HG02798 (cell line): ENCODE data around the gene CCNY.

Source experiments
- ATAC-seq: cut with Tn5 transposase; IDR thresholded peaks from one replicate; pipeline ENCODE4 v1.9.1; 2021; ENCODE audit warnings: mild to moderate bottlenecking; ENCODE audit not compliant: unreplicated experiment, poor library complexity

The CCNY gene

DNA sequence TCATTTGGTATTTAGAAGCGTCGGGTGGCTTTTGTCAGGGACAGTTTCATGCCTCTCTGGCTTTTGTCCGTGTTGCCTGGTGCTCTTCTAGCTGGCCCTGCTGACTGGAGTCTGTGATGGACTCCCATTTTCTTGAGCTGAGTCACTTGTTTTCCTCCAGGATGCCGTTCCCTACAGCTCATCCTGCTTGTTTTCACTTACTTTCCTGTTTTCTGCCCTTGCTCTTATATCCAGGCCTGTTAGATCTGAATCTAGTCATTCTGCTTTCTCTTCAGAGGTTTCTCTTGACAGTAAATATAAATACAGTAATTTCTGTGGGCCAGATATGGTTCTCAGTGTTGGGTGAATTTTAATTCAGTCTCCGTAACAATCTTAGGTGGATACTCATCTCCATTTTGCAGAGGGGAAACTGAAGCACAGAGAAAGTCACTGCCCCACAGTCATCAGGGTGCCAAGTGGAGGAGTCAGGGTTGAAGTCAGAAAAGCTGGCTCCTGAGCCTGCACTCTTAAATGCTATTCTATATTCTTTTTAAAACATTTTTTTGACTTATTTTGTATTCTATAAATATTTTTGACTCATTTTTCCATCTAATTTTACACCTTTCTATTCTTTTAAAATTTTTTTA, 85.4 kb downstream of the CCNY start:
- ATAC-seq: no peak

DNA sequence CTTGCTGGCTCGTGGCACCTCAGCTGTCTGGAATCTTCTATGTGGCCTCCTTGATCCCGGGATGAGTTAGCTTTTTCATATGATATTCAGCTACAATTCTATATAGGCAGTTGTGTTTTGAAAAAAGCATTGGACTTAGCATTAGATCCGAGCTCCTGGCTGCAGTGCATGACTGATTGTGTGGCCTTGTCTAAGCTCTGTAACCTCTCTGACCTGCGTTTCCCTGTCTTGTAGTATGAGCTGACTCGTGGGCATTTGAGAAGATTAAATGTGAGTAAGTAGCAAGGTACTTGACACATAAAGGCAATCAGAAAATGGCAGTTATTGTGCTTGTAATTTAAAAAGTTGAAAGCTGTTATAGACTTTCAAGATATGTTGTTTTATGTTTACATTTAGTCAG, 85.9 kb downstream of the CCNY start:
- no peak for ATAC-seq

DNA sequence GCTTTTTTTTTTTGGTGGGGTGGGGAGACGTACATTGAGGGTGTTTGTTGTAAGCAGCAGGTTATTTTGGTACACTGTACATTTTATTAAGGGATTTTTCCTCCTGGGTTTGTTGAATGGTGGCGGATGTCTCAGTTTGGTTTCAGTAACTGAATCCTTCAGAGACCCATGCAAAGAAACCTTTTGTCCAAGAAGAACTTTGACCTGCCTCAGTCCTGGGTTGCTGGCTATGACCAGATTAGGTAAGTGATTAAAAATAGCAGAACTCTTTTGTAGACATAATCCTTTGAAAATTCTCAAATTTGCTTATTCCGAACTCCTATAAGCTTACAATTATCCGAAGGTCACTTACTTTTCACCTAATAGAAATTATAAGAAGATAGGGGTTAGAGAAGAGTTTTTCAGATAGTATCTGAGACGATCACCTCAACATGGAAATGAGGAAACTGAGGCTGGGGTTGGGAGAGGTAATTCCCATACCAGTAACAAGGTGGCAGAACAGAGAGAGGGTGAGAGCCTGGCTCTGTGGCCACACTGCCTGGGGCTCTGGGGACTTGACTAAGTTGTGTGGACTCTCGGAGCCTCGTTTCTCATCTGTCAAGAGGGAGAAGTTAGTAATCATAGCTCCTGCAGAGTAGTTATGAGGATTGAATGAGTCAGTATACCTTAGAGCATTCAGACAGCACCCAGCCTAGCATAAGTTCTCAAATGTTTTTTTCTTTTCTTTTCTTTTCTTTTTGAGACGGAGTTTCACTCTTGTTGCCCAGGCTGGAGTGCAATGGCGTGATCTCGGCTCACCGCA, 87.4 kb downstream of the CCNY start:
- ATAC-seq: no peak

DNA sequence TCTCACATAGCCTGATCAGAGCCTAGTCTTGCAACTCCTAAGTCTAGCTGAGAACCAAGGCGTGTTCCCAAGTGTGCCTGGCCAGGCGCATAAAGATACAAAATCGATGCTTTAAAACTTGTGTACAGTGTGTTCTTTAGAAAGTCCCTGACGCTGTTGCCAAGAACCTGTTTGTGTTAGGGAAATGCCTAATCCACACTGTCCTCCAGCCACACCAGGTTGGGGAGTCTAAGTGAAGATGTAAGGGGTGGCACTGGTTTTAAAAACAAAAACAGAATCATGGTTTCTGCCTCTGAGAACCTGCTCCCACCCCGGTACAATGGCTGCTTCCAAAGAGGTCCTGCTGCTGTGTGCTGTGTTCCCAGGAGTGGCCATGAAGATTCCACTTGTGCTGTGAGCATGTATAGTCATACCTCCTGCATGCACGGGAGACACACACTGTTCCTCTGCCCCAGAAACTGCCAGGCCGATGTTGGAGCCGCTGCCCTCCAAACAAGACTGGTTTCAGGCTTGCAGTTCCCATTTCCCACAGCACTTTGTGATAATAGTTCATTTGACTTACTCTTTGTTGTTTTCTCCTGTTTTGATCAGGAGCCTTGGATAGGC, 88.5 kb downstream of the CCNY start:
- no peak for ATAC-seq

DNA sequence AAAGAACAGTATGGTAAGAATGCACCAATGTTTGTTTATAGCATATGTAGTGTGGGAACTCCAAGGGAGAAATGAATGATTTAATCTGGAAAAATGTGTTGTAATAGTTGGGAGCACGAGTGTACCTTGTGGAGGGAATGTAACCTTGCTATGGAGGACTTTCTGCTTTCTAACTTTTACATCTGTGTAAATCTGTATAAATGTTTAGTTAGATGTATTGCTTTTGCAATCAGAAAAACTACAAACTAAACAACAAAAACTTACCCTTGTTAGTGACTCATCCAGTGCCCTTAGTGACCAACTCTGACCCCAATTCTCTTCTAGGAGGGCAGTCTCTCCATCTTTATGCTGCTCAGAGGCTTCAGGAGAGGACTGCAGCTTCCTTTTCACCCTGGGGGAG, 89.3 kb downstream of the CCNY start:
- ATAC-seq: no peak

DNA sequence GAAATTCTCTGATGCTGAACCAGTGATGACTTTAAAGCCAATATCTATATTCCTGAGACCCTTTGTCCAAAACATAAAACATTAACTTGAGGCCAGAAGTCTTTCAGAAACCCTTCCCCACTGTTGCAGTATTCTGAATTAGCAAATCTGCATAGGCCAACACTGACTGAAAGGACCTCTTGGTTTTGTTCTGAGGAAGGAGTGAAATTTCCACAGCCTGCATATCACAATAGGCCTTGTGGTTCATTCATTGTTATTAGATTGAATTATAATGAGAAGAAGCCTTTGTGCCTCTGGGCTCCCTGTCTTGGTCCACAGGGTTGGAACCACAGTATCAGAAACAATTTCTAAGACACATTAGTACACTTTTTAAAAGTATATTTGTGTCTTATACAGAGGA, 90.3 kb downstream of the CCNY start:
- no peak for ATAC-seq

DNA sequence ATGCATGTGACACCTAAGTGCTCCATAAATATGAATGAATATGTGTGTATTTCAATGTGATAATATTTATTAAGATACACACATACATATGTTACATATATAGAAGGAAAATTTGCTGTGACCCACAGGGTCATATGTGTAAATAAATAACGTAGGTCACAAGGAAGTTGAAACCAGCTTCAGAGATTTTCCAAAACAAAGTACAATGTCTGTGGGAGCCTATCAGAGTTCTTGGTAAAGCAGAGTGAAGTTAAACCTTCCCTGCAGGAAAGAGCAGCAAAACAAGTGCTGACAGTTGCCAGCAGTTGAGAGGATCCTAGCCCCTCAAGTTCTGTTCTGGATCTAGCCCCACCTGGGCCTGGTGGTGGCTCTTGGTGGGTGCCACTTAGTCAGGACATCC, 91.2 kb downstream of the CCNY start:
- ATAC-seq: no peak

DNA sequence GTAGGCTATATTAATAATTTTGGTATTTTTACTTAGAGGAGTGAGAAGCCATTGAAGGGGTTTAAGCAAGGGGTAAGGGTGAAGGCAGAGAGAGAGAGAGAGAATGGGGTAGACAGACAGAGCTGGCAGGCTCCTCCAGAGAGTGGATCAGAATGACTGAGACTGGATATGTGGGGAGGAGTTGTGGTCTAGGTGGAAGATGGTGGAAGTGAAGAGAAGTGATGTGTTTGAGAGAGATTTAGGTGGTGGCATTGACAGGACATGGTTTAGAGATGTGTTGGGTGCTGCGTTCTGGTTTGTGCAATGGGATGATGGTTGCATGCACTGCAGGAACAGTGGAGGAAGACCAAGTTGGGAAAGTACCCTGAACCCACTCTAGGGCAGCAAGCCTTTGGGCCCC, 92.2 kb downstream of the CCNY start:
- no peak for ATAC-seq

DNA sequence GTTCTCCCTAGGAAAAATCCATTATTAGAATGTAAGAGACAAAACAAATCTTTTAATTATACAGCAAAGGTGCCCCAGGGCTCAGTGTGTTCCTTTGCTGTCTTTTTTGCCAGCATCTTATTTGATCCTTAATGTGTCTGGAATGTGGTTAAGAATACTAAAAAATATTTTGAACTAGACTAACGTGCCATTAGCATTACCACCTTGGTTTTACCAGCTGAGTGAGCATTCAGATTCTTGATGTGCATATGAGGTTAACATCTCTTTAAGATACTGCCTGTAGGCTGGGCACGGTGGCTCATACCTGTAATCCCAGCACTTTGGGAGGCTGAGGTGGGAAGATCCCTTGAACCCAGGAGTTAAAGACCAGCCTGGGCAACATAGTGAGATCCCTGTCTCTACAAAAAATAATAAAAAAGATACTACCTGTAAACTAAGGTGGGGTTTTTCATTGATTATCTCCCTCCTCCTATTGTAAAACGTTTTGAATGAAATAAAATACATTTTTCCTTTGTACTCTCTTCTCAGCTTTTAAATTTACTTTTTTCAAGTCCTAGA, 96.6 kb downstream of the CCNY start:
- no peak for ATAC-seq

DNA sequence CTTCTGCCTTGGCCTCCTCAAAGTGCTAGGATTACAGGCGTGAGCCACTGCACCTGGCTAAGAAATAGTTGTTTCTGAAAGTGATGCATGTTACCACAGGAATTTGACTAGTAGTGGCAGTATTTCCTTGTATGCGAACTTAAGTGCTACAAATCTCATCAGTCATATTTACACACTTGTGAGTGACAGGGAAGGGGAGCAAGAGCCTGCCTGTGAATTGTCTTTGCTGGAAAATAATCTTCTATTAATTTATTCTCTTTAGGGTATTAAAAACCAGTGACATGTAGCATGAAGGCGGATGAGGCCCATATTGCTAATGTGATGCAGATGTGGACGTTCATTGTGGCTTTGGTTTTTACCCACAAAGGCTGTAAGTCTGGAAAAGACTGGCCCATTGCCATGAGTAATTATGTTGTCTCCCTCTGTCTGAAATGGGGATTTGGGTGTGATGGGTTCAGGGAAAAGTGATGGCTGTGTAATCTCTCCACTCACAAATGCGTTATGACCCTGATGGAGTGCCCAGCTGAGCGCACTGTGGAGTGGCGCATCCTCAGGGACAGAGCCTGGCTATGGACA, 97.6 kb downstream of the CCNY start:
- no peak for ATAC-seq

DNA sequence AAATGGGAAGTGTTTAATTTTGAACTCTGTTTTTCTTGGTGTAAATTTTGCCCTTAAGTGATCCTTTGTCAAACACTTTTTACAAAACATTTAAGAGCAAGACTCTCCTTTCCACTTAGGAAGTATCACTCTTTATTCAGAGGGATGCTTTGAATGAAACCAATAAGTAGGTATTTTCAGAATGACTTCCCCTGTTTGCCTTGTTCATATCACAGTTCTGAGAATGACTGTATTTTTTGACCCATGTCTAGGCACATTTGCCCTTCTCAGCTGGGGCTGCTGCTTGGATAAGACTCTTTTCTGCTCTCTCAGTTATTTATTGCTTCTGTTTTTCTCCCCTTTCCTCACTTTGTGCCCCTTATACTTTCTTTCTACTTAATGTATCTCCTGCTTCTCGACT, 98.2 kb downstream of the CCNY start:
- no peak for ATAC-seq

DNA sequence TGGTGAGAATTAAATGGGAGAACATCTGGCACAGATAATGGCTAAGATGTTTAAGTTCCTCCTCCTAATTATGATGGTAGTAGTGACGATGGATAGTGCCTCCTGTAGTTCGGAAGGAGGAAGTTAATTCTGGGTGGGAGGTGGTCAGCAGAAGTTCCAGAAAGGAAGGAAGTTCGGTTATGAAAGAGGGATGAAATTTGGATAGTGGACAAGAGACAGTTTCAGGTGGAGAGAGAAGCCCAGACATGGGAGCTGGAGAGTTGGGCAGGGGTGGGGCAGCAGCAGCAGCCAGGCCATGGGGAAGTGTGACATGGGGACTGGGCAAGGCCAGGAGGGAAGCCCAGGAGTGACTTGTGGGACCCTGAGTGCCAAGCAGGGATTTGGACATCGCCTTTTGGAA, 99.5 kb downstream of the CCNY start:
- no peak for ATAC-seq

DNA sequence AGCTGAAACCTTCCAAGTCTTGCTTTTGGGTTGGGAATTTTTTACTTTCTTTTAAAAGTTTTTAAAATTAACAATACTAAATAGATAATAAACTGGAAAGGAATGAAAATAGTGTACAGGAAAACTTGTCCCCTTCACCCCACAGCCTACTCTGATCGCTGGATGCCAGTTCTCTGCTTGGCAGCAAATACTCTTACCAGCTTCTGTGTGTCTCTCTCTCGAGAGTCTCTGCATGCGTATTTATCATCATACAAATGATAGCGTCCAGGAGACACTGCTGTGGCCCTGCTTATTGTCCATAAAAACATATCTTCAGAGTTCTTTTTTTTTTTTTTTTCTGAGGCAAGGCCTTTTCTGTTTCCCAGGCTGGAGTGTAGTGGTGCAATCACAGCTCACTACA, 101.5 kb downstream of the CCNY start:
- no peak for ATAC-seq

DNA sequence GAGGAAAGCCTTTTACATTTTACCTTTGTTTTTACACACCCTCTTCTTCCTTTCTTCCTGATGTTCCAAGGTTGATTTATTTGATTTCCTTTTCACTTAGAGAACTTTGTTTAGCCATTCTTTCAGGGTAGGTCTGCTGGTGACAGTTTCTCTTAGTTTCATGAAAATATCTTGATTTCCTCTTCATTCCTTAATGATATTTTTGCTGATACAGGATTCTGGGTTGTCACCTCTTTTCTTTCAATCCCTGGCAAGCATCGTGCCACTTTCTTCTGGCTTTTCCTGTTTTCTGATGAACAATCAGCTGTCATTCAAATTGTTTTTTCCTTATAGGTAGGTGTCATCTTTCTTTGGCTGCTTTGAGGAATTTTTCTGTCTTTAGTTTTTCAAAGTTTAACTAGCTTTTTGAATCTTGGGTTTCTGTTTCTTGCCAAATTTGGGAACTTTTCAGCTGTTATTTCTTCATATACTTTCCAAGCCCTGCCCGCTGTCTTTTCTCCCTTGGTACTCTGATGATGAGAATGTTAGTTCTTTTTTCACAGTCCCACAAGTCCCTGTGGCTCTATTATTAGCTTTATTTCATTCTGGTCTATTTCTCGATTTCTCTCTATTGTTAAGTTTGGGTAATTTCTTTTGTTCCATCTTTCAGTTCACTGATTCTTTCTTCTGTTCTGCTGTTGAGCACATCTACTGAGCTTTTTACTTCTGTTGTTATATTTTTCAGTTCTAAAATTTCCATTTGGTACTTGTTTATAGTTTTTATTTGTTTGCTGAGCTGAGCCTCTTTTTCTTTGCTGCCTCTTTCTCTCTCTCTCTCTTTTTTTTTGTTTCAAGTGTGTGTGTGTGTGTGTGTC, 102.6 kb downstream of the CCNY start:
- no peak for ATAC-seq

DNA sequence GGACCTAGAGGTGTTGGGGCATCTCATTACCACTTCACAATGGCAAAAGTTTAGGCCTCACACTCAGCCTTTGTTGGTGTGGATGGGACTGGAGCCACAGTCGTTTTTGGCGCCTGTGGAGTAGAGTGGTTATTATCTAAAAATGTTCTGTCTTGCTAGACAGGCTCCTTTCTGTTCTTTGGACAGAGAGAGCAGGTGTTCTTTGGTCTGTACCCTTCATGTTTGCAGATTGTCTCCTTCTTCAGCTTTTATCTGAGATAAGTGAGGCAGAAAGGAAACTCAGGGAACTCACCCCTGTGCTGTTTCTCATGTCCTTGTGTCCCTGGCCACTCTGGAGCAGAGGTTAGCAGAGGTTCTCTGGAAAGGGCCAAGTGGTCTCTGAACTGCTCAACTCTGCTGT, 103.7 kb downstream of the CCNY start:
- no peak for ATAC-seq

DNA sequence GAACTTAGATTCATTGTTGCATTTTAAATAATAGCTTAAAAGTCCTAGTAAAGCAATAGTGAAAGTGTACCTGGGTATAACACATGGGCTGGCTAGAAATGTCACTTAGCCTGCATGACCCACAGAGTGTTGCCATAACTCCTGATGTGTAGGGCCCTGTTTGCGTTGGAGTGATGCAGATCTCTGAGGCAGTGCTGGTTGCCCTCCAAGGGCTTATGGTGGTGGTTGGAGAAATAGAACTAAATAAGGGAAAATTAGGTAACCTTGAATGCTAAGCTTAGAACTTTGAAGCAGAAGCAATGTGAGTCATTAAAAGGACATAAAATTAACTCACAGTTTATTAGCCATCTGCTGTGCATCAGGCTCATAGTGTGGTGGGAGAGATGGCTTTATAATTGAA, 105.7 kb downstream of the CCNY start:
- no peak for ATAC-seq

DNA sequence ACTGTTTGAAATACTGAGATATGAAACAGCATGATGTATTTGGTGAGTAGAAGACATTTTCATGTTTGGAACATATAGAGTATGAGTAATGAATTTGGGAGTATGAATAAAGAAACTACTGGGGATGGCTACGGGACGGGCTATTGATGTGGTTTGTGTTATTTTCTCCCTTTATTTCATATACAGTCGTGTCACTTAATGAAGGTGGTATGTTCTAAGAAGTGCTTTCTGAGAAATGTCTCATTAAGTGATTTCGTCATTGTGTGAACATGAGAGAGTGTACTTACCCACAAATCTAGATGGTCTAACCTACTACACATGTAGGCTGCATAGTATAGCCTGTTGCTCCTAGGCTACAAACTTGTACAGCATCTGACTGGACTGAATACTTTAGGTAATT, 106.3 kb downstream of the CCNY start:
- ATAC-seq: no peak

DNA sequence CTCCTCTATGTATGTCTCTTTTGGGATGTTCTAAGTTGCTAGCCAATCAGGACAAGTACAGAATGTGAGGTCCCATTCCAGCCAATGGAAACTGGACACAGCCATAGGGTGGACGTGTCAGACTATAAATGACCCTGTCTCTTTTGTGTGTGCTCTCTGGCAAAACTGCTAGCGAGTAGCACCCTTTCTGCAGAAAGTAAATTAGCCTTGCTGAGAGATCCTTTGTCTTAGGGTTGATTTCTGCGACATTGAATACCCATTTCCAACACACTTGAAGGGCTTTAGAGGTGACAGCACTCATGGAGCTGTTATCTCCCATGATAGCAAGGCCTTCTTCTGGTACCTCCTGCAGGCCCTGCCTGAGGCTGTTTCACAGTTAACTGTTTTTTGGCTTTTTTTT, 107.5 kb downstream of the CCNY start:
- ATAC-seq: no peak

DNA sequence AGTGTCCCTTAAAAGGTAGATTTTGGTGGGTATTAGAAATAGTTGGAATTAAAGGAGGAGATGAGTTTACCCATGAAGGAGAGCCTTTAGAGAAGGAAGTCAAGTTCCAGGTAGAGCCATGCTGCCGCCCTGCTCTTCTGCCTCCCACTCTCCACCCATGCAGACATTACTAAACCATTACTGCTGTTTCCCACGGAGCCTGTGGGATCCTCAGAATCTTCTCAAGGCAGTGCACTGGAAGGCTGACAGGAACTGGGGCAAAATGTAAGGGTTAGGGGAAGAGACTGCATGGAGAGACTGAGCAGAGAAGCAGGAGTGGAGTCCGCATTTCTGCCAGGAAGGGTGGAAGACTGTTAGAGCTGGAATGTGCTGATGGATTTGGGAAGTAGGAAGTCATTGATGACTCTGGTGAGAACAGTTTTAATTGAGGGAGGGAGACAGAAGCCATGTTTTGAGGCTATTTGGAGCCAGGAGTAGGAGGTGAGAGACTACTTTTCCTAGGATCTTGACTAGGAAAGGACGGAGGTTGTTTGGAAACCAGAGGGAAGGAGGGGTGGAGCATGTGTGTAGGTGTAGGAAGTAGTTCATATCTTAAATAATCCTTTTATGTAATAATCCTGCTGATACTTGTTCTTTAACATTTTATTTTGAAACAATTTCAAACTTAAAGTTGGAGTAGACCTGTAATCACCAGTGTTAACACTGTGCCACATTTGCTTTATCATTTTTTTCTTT, 109.0 kb downstream of the CCNY start:
- no peak for ATAC-seq

DNA sequence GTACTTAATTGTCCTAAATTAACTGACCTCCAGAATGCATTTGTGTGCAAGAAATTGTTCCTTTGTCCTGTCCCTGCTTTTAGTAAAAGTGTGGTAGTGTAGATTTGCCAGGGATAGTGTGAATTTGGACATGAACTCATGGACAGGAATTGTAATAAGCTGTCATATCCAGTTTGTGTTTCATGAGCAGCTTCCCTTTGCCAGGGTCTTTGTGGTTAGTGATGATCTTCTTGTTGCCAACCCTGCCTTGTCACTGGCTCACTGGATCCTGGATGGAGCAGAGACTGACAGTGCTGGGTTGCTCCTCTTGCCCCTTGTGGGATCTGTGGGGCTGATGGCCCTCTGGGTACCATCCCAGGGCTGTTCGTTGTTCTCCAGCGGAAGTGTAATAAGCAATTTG, 110.1 kb downstream of the CCNY start:
- no peak for ATAC-seq
